GM19467 (cell line): Measurements from ENCODE around the gene USP3.
"Not testable (repeated sequence)": the region's sequence is repeated elsewhere in the genome, so short reads cannot be mapped to it uniquely, and the experiment has no call there.

Experiments
- ATAC-seq: cut with Tn5 transposase; IDR thresholded peaks from one replicate; pipeline ENCODE4 v1.9.1; 2021; ENCODE audit warnings: mild to moderate bottlenecking, moderate library complexity; ENCODE audit not compliant: unreplicated experiment

USP3 gene

DNA sequence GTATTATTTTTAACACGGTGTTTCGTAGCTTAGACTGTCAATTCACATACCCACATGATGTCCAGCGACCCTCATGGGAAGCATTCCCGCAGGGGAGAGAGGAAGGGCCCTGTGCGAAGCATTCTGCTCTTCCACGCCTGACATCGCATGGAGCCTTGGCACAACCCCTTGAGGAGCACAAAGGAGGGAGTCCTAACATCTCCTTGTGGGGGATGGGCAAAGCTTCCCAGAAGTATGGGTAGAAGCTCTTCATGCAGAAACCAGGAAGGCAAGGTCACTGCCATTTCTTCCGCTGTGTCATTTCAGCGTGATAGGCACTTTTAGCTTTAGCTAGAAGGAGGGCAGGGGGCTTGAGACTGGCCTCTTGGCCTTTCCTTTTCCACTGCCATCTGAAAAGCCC, 28.7 kb upstream of the USP3 start:
- ATAC-seq: no peak

- no peak for ATAC-seq
Observed at GRCh38 chr15:63476229-63476632, 28.2 kb upstream of the USP3 start.

GRCh38 chr15:63478243-63478642, 26.1 kb upstream of the USP3 start:
- ATAC-seq: no peak

- no peak for ATAC-seq
Observed at GRCh38 chr15:63480441-63480821, 24.0 kb upstream of the USP3 start.

DNA sequence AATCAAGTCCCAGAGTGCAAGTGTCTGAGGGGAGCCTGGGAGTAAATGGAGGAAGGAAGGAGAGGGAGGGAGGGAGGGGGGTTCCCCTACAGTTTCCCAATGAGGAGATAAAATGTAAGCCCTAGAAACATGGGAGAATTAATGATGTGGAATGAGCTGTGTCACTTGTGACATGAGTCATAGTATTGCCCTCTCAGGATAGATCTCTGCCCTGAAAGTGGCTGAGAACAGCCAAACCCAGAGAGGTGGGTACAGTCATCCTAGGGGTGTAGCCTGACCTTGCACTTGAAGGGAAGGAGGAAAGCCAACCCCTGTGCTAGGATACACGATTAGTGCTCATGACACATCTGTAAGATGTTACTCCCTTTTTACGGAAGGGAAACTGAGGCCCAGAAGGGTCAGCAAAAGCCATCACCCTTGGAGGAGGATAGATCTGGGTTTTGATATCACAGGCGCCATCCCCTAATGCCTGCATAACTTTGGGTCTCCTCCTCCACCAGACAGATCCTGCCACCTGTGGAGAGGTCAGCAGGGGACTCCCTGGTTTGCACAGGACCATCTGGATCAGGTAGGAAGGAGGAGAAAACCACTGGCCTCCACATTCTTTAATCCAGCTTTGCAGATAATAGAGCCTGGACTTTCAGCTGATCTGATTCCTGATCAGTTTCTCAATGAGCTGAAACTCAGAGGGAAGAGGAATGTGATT, 23.1 kb upstream of the USP3 start:
- ATAC-seq: no peak

DNA sequence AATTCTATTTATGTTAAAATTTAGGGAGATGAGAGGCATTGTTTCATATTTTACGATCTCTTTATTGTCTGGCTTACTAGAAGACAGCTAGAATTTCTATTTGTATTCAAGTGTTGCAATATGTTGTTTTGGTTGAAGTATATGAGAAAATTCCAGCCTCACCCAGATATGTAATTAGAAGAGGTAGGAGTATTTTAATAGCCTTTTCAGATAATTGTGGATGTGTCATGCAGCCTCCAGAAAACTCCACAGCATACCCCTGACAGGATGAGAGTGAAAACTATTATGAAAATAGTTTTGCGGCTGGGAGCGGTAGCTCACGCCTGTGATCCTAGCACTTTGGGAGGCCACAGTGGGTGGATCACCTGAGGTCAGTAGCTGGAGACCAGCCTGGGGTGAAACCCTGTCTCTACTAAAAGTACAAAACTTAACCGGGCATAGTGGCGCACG, 21.5 kb upstream of the USP3 start:
- ATAC-seq: no peak

DNA sequence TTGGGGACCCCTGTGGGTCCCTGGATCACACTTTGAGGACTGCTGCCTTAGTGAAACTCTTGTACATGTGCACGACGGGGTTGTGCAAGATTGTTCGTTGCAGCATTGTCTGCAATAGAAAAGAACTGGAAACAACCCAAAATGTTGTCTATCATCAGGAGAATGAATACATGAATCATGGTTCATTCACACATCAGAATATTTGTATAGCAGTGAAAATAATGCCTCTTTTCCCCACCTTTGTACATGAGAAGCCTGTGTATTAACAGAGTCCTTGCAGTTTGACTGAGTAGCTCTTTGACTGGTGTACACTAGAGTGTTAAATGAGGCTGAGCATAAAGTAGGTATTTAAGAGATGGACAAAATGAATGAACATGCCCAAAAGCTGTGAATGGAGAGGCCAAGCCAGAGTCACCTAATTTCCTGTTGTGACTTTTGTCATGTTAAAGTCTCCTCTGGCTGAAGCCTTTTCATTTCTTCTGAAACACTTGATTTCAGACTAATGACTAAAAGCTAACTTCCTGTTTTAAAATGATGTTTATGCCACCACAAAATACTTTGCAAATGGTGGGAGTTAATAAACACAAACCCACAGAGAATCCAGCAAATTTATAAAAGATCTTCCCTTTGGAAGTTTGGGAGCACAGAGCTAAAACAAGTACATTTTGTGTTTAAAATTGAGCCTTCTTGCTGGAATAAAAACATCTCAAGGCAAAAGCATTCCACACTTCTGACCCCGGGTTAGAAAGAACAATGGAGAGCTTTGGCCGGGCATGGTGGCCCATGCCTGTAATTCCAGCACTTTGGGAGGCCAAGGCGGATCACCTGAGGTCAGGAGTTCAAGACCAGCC, 20.6 kb upstream of the USP3 start:
- no peak for ATAC-seq

GRCh38 chr15:63484433-63485186, 19.8 kb upstream of the USP3 start:
- no peak for ATAC-seq

- ATAC-seq: no peak
Observed at GRCh38 chr15:63487076-63487757, 17.2 kb upstream of the USP3 start.

DNA sequence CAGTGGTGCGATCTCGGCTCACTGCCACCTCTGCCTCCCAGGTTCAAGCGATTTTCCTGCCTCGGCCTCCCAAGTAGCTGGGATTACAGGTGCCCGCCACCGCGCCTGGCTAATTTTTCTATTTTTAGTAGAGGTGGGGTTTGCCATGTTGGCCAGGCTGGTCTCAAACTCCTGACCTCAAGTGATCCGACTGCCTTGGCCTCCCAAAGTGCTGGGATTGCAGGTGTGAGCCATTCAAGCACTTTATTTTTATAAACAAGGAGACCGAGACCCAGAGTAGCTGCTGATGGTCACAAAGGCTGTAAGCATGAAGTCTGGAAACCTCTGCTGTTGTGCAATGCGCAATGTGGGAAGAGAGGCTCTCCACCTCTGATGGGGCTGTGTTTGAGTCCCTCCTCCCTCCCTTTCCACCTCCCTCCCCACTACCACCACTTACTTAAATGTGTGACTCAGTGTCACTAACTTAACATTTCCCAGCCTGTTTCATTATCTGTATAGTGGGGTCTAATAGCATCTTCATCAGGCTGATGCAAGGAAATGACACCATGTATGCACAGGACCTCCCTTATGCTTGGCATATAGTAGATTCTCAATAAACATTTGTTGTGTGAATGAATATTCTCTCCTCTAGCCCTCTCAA, 16.5 kb upstream of the USP3 start:
- not testable (repeated sequence) for ATAC-seq

- ATAC-seq: no peak
Observed at GRCh38 chr15:63488398-63488960, 15.9 kb upstream of the USP3 start.

- no peak for ATAC-seq
Observed at GRCh38 chr15:63489352-63489751, 15.0 kb upstream of the USP3 start.

DNA sequence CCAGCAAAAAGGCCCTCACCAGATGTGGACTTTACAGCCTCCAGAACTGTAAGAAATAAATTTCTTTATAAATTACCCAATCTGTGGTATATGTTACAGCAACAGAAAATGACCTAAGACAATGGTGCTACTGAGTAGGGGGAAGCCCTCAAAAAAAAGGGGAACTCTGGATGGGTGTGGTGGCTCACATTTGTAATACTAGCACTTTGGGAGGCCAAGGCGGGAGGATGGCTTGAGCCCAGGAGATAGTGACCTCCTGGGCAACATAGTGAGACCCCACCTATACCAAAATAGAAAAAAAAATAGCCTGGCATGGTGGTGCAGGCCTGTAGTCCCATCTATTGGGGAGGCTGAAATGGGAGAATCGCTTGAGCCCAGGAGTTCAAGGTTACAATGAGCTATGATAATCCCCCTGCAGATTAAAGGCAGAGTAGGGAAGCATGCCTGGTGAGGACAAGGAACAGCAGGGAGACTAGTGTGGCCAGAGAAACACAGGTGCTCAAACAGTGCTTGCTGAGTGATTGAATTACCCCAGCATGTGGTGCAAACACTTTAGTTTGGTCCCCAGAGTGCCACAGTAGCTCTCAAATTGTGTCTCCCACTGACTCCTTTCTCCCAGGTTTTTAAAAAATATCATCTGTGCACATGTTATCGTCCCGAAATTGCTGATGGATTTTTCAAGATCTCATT, 13.9 kb upstream of the USP3 start:
- no peak for ATAC-seq

GRCh38 chr15:63491116-63491827, 13.1 kb upstream of the USP3 start:
- no peak for ATAC-seq

- no peak for ATAC-seq
Observed at GRCh38 chr15:63491979-63492378, 12.4 kb upstream of the USP3 start.

- ATAC-seq: no peak
Observed at GRCh38 chr15:63492541-63493077, 11.8 kb upstream of the USP3 start.

DNA sequence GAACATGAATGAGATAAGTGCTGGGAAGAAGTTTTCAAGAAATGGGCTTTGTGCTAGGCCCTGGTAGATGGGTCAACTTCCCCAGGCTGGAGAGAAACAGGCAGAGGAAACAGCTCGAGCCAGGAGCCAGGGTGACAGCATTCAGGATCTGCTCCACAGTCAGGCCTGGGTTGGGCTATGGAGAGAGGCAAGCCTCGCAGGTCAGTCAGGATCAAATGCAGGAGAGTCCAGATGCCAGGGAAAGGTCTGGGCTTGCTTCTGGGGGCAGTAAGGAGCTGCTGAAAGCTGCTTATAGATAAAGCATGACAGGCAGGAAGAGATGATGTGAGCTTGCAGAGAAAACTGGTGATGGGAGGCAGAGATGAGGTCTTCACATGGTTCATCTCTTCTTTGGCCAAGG, 11.0 kb upstream of the USP3 start:
- ATAC-seq: no peak

GRCh38 chr15:63494408-63494807, 10.0 kb upstream of the USP3 start:
- no peak for ATAC-seq

DNA sequence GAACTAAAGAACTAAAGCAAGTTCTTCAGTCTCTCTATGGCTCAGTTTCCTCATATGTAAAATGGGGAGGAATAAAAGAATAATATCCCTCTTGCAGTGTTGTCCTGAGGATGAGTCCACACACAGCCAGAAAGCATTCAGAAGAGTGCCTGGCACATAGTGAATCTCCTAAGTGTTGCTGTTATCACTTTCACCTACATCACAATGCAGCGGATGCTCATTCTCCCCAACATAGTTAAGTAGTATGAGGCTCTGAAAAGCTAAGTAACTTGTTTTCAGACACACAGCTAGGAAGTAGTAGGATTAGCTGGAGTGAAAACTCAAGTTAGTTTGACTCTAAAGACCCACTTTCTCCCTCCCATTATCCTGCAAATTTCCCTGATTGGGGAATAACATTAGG, 9.1 kb upstream of the USP3 start:
- ATAC-seq: no peak
